SK-N-MC (cell line): ENCODE measurements around the gene ACACA.
A peak's percentile ranks its signal among the peaks of the same experiment; 100 is the strongest.

ENCODE experiments used
- DNase-seq: peaks from one replicate; pipeline ENCODE4 v3.0.0-alpha.2; 2011; ENCODE audit warnings: low read depth, low spot score
- H3K27ac ChIP-seq: fragments of 200-600 bp; sonication (generic); 2 replicates; pipeline ENCODE4 v1.5.1; 2016; ENCODE audit warnings: mixed run types
- H3K36me3 ChIP-seq: fragments of 200-600 bp; sonication (generic); 2 replicates; pipeline ENCODE4 v1.6.1; 2017; ENCODE audit warnings: antibody characterized with exemption, low read length, mixed read lengths; ENCODE audit not compliant: insufficient read depth
- H3K4me3 ChIP-seq: fragments of 200-600 bp; sonication (generic); 2 replicates; pipeline ENCODE4 v1.5.1; 2016
- H3K9ac ChIP-seq: fragments of 200-600 bp; sonication (generic); 2 replicates; pipeline ENCODE4 v1.8.0; 2017; ENCODE audit warnings: mixed run types, mixed read lengths; ENCODE audit not compliant: insufficient read length
- H3K9me3 ChIP-seq: fragments of 200-600 bp; sonication (generic); 2 replicates; pipeline ENCODE4 v1.6.1; 2017; ENCODE audit warnings: low read depth, mild to moderate bottlenecking, antibody characterized with exemption, low read length, moderate library complexity, mixed read lengths
- EZH2 ChIP-seq: fragments of 200-600 bp; sonication (generic); IDR thresholded peaks from one replicate; pipeline ENCODE4 v1.6.1; 2017; ENCODE audit warnings: antibody characterized with exemption
- FOXP2 ChIP-seq: optimal IDR thresholded peaks from 2 replicates; pipeline ENCODE3; 2011; ENCODE audit warnings: mild to moderate bottlenecking, moderate library complexity; ENCODE audit not compliant: insufficient read depth; ENCODE audit errors: extremely low read length, control extremely low read depth
- POLR2AphosphoS5 ChIP-seq: IDR thresholded peaks from 2 replicates; pipeline ENCODE4 v1.6.1; 2012; ENCODE audit warnings: mild to moderate bottlenecking, low read depth, low read length, borderline replicate concordance

Gene ACACA

DNA sequence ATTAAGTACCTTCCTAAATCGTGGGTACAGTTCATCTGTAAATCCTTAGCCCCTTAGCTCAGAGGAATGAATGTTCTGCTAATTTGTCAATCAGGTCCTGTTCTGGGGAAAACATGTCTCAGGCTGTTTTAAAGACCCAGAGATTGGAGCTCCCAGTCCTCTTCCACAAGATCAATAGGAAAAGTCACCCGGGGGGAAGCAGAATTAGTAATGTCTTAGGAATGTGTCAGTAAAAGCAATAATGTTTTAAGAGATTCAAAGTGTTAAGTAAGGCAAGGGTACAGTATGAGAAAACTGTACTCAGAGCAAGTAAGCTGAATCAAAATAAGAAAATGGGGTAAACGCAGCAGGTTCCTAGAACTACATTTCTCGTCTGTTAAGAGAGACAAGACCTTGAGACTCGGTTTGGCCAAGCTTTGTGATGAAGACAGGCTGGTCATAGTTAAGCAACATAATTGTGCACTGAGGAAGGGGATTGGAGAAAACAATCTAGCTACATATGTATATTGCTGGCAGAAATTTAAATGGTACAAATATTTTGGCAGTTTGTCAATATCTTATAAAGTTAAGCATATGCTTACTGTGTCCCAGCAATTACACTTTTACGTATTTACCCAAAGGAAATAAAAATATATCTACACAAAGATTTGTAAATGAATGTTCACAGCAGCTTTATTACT is 223.7 kb downstream of the ACACA start:
- Histone ChIP-seq H3K27ac (peak overlapping the region; percentile 77), H3K9ac (no peak overlapping the region), H3K9me3 (no peaks in the 10 kb centered on the region), H3K4me3 (no peak overlapping the region), H3K36me3 (peaks cover 41% of the 10 kb centered on the region)
- no peak for DNase-seq
- TF ChIP-seq POLR2AphosphoS5 = no peak
- TF ChIP-seq FOXP2 = no peak
- TF ChIP-seq EZH2 = no peak

DNA sequence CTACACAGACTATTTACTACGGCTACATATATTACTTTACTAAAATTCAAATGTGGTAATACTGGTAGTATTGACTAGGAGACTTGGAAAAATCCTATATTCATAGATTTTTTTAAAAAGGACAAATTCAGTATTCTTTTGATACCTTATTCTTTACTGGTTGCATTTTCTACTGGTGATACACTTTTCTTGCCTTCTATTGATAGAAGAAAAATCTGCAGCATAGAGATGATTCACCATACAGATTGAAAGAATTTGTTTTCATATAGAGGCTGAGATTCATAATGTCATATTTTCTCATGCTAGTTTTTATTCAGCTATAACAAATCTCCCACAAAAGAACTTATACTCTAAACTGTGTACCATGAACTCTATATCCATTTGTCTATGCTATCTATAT is 226.3 kb downstream of the ACACA start:
- H3K36me3 ChIP-seq = peaks cover 39% of the 10 kb centered on the region
- no peak overlapping the region for H3K27ac ChIP-seq

DNA sequence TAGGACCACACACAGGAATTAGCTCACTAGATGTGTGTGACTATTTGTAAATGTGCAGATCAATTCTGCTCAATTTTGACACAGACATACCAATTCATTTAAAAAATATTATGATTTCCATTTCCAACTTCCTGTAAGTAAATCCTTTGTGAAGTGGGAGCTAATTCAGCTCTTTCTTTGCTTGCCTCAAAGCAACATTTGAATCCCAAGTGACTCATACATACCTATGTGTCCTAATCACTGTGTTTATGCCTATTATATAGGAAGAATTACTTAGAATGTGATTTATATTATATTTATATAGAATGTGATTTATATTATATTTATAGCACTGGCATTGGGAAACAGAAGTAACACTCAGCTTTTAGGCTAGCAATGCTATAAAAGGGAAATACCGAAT is 226.7 kb downstream of the ACACA start:
- Histone ChIP-seq H3K9me3 (no peaks in the 10 kb centered on the region), H3K4me3 (no peak overlapping the region), H3K27ac (no peak overlapping the region), H3K36me3 (peaks cover 39% of the 10 kb centered on the region), H3K9ac (no peak overlapping the region)
- TF ChIP-seq POLR2AphosphoS5 (no peak), FOXP2 (no peak)
- DNase-seq = no peak

More for the DNA sequence above, 226.3 kb downstream of the ACACA start:
- no peak for DNase-seq
- Histone ChIP-seq H3K9me3 (no peaks in the 10 kb centered on the region), H3K4me3 (no peak overlapping the region), H3K9ac (no peak overlapping the region)
- TF ChIP-seq EZH2 (no peak), FOXP2 (no peak), POLR2AphosphoS5 (no peak)

DNA sequence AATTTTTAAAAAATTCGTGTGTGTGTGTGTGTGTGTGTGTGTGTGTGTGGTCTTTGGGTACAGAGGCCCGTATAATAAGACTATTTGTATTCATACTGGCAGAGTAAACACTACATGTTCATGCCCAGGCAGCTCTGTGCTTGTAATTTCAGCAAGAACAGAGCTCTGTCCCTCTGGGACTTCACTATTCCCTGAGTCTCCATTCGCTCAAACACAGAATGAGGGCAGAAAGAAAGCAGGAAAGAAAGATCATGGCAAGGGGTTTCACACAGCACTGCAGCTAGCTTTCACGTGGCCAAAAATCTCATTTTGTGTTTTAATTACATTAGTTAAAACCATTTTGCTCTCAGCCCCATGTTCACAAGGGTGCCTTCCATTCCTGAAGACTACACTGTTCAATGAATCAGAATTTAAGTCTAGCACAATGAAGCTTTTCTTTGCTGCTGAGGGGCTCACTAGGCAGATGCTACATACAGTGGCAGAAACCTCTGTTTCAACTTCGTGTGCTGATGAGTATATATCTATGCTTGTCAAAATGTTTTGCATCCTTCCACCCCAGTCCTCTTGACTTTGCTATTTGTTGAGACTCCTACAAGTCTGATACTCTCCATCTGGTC is 229.3 kb downstream of the ACACA start:
- H3K9me3 ChIP-seq = no peaks in the 10 kb centered on the region
- H3K4me3 ChIP-seq = no peak overlapping the region
- no peak overlapping the region for H3K9ac ChIP-seq
- peaks cover 35% of the 10 kb centered on the region for H3K36me3 ChIP-seq
- H3K27ac ChIP-seq = no peak overlapping the region
- no peak for TF ChIP-seq FOXP2
- TF ChIP-seq POLR2AphosphoS5 = no peak
- no peak for TF ChIP-seq EZH2
- DNase-seq = no peak

DNA sequence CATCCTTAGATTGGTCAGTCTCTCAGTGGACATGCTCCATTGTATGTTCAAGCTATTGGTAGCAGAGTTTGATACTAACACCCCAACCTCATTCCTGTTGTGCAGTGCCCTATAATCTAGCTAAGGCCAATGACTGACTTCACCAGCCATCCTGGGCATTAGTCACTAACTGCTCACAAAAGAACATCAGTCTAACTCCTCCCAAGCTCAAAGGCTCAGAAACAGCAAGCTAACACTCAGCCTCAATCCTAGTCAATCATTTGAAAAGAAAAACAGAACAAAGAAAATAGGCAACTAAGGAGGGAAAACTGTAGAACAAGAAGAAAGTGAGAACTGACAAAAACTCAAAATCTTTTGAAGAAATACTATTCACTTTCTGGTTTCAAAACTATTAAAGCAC is 229.9 kb downstream of the ACACA start:
- Histone ChIP-seq H3K36me3 (peaks cover 35% of the 10 kb centered on the region), H3K27ac (no peak overlapping the region), H3K9ac (no peak overlapping the region), H3K9me3 (no peaks in the 10 kb centered on the region), H3K4me3 (no peak overlapping the region)
- DNase-seq = no peak
- no peak for TF ChIP-seq EZH2
- no peak for TF ChIP-seq POLR2AphosphoS5
- no peak for TF ChIP-seq FOXP2

DNA sequence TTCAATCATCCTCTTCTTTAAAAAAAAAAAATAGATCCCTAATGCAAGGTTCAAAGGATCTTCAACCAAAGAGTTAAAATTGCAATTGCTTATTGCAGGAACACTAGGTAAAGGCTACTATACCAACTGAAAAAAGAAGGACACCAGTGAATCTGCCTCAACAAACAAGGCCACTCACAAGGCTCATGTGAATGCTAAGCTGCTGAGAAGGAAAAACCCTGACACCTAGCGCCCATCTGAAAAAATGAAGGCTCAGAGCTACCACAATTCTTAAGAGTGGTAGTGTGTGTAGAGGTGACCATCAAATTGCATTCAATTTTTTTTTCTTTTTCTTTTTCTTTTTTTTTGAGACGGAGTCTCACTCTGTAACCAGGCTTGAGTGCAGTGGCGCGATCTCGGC is 232.4 kb downstream of the ACACA start:
- H3K9me3 ChIP-seq = no peaks in the 10 kb centered on the region
- no peak for TF ChIP-seq EZH2
- no peak for TF ChIP-seq POLR2AphosphoS5
- TF ChIP-seq FOXP2 = no peak
- no peak overlapping the region for H3K27ac ChIP-seq
- H3K36me3 ChIP-seq = peaks cover 25% of the 10 kb centered on the region
- no peak for DNase-seq
- H3K4me3 ChIP-seq = no peak overlapping the region
- H3K9ac ChIP-seq = no peak overlapping the region

DNA sequence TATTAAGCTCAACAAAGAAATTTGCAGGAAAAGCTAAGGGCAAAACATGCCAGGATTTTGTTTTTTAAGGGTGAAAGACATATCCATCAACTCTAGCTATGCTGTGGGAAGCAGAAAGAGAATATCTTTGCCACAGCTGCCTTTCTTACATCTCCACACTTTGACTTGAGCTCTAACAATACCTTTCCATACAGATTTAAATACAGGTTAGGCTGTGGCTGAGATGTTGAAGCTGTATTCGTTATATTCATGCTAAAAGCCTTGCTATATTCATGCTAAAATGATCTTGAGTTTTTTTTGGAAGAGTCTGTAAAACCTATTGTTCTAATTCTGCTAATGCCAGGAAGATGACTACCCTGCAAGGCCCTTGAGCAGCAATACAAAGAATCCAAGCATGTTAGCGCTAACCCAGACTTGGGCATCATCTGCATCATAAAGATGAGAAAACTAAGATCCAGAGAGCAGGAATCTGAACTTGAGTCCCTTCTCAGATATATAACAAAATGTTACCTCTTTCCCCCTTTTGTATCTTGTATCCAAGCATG is 235.7 kb downstream of the ACACA start:
- Histone ChIP-seq H3K9me3 (no peaks in the 10 kb centered on the region), H3K4me3 (no peak overlapping the region), H3K36me3 (no peaks in the 10 kb centered on the region), H3K27ac (no peak overlapping the region), H3K9ac (no peak overlapping the region)
- DNase-seq = no peak
- no peak for TF ChIP-seq POLR2AphosphoS5

GRCh38 chr17:37168731-37169353 is 237.8 kb downstream of the ACACA start:
- Histone ChIP-seq H3K4me3 (no peak overlapping the region), H3K36me3 (no peaks in the 10 kb centered on the region), H3K27ac (no peak overlapping the region), H3K9me3 (no peaks in the 10 kb centered on the region), H3K9ac (no peak overlapping the region)
- DNase-seq = no peak
- TF ChIP-seq FOXP2 = no peak
- TF ChIP-seq EZH2 = no peak
